T follicular helper cell (primary cell): ENCODE measurements around the gene SPACA7.
"Not testable (repeated sequence)": the region's sequence is repeated elsewhere in the genome, so short reads cannot be mapped to it uniquely, and the experiment has no call there.

ENCODE experiments used
- DNase-seq: peaks from one replicate; pipeline ENCODE4 v3.0.0-alpha.2; 2020; ENCODE audit warnings: low read depth

SPACA7 gene

GRCh38 chr13:112424098-112424497 is 47.9 kb downstream of the SPACA7 start:
- no peak for DNase-seq

GRCh38 chr13:112428704-112429103 is 52.5 kb downstream of the SPACA7 start:
- DNase-seq: no peak

- no peak for DNase-seq
Measured at GRCh38 chr13:112431734-112432133, 55.6 kb downstream of the SPACA7 start.

GRCh38 chr13:112432734-112433133 is 56.6 kb downstream of the SPACA7 start:
- not testable (repeated sequence) for DNase-seq

GRCh38 chr13:112433517-112433916 is 57.4 kb downstream of the SPACA7 start:
- DNase-seq: not testable (repeated sequence)

- DNase-seq: no peak
Measured at GRCh38 chr13:112434032-112434431, 57.9 kb downstream of the SPACA7 start.

- no peak for DNase-seq
Measured at GRCh38 chr13:112434937-112435523, 58.9 kb downstream of the SPACA7 start.

GRCh38 chr13:112435973-112436372 is 59.8 kb downstream of the SPACA7 start:
- DNase-seq: no peak

GRCh38 chr13:112438094-112438493 is 61.9 kb downstream of the SPACA7 start:
- DNase-seq: no peak

GRCh38 chr13:112438515-112438914 is 62.4 kb downstream of the SPACA7 start:
- DNase-seq: no peak

GRCh38 chr13:112441226-112441625 is 65.1 kb downstream of the SPACA7 start:
- DNase-seq: no peak

GRCh38 chr13:112441779-112442310 is 65.7 kb downstream of the SPACA7 start:
- no peak for DNase-seq

- DNase-seq: no peak
Measured at GRCh38 chr13:112442483-112443090, 66.4 kb downstream of the SPACA7 start.

GRCh38 chr13:112443191-112443994 is 67.2 kb downstream of the SPACA7 start:
- no peak for DNase-seq

- no peak for DNase-seq
Measured at GRCh38 chr13:112443995-112444311, 67.8 kb downstream of the SPACA7 start.

- no peak for DNase-seq
Measured at GRCh38 chr13:112444416-112445399, 68.6 kb downstream of the SPACA7 start.

- DNase-seq: no peak
Measured at GRCh38 chr13:112445411-112446271, 69.5 kb downstream of the SPACA7 start.

GRCh38 chr13:112446347-112446861 is 70.2 kb downstream of the SPACA7 start:
- no peak for DNase-seq

- no peak for DNase-seq
Measured at GRCh38 chr13:112446867-112447266, 70.7 kb downstream of the SPACA7 start.

GRCh38 chr13:112447306-112447705 is 71.2 kb downstream of the SPACA7 start:
- no peak for DNase-seq
